GM21737 (cell line): ENCODE results near the gene SCO2.

Experiments
- ATAC-seq: cut with Tn5 transposase; IDR thresholded peaks from one replicate; pipeline ENCODE4 v1.9.1; 2021; ENCODE audit warnings: mild to moderate bottlenecking, moderate library complexity; ENCODE audit not compliant: unreplicated experiment

SCO2 gene

DNA sequence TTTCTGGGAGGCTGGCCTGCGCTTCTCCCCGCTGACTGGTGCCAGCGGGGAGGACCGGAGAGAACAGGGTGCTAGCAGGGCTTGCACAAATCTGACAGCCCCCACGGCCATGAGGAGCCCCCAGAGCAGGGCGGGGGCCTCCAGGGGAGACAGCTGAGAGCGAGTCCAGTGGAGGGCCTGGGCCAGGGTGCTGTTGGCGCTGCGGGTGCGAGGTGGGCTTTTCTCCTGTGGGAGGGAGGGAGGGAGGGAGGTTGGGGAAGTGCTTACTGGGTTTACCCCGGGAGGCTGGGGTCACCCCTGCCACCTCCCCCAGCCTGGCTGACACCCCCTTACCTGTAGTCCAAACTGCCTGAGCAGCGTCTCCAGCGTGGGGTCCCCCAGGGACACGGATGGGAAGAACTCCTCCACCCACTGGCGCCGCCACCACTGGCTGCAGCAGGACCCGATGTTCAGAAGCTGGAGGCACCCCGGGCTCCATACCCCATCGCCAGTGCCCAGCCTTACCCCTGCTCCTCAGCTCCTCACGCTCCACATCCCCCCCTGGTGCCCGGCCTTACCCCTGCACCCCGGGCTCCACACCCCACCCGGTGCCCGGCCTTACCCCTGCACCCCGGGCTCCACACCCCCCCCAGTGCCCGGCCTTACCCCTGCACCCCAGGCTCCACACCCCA is 21.8 kb downstream of the SCO2 start:
- ATAC-seq = no peak

DNA sequence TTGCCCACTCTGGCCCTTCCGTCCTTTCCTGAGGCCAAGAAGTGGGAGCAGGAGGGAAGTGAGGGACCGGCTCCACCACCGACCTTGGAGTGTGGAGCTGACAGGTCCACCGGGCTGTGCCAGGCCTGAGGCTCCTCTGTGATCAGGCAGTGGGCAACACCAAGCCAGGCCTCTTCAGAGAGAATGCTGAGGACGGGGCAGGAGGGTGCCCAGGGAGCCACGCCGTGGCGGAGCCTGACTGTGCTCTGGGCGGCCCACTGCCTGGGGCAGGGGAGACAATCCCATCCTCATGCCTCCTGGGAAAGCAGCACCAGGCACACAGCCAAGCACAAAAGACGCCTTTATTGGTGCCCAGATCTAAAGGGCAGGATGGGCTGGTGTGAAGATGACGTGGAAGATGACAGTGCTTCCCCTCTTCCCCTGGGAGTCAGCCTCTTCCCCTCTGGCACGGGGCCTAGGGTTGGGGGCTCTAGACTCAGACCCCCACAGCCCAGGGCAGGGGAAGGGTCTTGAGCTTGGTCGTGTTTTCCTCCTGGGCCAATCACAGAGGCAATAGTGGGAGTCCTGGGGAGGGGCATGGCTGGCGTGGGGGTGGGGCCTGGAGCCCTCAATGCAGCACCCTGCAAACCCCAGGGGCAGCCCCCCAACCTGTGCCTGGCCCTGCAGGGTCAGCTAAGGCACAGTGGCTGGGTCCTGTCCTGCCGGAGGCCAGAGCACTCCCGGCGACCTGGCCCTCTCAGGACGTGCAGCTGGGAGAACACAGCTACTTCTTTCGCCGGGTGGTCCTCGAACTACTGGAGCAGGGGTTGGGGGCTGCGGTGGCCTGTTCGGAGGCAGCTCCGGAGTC is 22.5 kb downstream of the SCO2 start:
- no peak for ATAC-seq

DNA sequence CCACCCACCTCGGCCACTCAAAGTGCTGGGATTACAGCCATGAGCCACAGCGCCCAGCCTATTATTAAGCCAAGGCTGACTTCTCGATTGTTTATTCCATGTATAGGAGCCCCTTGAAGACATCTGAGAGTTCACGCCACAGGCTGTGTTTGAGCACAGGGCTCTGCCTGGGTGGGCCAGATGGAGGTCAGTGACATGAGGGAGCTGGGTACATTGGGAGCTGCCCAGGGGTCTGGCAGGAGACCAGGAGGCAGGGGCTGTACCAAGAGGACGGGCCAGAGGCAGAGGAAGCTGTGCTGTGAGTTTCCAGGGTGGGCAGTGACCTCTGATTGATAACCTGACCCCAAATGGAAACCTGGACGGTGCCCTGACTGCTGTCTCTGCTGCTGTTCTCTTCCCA is 23.3 kb downstream of the SCO2 start:
- ATAC-seq = no peak

DNA sequence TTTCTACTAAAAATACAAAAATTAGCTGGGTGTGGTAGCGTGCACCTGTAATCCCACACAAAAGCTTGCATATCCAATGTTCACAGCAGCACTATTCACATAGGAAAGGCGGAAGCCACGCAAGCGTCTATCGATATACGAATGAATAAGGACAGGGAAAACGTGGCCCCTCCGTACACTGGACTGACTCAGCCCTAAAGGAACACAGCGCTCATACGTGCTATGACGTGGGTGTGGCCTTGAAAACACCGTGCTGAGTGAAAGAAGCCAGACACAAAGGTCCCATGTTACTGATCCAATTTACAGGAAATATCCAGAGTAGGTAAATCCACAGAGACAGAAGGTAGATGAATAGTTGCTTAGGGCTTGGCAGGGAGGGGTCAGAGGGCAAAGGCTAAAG is 24.9 kb downstream of the SCO2 start:
- no peak for ATAC-seq

GRCh38 chr22:50498322-50498890 is 27.0 kb downstream of the SCO2 start:
- ATAC-seq = no peak

- no peak for ATAC-seq
These were observed 28.3 kb downstream of the SCO2 start for GRCh38 chr22:50497093-50497492.

- no peak for ATAC-seq
These were observed 34.7 kb downstream of the SCO2 start for GRCh38 chr22:50490531-50491308.

- no peak for ATAC-seq
These were observed 35.8 kb downstream of the SCO2 start for GRCh38 chr22:50489363-50490243.

DNA sequence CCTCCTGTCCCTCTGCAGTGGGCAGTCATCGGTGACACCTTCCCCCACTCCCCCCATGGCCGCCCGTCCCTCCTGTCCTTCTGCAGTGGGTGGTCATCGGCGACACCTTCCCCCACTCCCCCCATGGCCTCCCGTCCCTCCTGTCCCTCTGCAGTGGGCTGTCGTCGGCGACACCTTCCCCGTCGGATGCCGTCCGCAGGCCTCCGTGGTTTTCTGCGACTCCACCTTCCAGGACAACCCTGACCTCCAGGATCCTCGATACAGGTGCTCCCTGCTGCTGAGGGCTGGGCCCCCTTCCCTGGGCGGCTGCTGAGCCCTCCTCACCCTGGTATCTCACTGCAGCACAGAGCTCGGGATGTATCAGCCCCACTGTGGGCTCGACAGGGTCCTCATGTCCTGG is 36.5 kb downstream of the SCO2 start:
- no peak for ATAC-seq

DNA sequence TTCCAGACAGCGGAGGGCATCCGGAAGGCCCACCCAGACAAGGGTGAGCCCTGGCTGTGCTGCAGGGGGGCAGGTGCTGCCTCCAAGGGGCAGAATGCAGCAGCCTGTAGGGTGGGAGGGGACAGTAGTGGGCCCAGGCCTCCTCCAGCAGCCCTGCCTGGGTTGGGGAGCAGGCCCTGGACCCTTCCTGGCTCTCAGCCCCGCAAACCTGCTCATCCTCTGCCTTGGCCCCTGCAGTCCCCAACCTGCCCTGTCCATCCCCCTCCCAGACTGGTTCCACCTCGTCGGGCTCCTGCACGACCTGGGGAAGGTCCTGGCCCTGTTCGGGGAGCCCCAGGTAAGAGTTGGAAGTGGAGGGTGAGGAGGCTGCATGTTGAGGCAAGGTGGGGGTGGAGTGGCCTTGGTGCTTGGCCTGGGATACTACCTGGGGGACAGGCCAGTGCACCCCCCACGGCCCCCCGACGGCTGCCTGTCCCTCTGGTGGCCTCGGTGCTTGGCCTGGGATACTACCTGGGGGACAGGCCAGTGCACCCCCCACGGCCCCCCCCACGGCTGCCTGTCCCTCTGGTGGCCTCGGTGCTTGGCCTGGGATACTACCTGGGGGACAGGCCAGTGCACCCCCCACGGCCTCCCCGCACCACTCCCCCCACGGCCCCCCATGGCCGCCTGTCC is 37.3 kb downstream of the SCO2 start:
- no peak for ATAC-seq

DNA sequence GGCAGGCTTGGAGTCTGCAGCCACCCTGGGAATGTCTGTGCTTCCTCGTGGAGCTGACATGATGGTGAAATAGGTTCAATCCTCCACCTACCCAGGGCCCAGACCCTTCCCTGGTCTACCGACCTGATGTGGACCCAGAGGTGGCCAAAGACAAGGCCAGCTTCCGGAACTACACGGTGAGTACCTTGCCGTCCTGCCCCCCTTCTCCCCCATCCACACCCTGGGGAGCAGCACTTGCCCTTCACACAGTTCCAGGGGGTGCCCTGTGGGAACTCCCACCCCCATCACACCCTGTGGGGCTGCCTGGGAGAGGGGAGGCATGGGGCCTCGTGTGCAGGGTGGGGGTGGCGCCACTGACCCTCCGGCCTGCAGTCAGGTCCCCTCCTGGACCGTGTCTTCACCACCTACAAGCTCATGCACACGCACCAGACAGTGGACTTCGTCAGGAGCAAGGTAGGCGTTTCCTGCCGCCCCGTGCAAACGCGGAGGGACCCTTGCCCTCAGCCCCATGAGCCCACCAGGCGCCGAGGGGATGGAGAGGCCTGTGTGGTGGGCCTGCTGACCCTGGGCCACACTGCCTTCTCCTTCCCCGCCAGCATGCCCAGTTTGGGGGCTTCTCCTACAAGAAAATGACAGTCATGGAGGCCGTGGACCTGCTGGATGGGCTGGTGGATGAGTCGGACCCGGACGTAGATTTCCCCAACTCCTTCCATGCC is 38.0 kb downstream of the SCO2 start:
- ATAC-seq = no peak

DNA sequence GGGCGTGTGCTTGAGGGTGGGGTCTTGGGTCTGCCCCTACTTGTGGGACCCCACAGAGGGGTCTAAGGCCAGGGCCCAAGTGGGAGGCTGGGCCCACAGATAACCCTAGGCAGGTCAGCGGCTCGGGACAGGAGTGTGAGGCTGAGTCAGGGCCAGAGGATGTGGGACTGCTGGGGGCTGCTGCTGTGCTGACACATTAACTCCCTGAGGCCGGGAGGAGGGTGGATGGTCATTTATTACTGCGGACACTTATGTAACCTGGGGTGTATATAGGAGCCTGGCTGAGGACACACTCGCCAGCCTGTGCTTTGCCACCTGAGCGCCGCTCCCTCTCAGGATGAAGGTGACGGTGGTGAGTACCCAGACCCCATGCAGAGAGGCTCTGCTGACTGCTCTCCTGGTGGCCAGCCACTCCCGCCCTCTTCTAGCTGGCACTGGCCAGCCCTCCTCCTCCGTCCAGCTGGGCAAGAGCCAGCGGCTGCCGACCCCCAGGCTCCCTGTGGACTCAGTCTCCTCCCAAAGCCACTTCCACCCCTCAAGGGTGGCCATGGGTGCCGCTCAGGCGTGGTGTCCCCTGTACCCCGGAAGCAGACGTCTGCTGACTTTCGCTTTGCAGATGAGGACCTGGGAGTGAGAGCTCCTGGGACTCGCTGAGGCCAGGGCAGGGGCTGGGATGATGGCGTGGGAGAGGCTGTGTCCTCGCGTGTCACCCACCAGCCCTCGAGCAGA is 38.7 kb downstream of the SCO2 start, which contains the start of gene MIOX:
Gene MIOX (plus strand): TSS at position 299 of the 729 bp plus-strand sequence. CDS start 39 bp downstream, at position 338.
- ATAC-seq = no peak

- no peak for ATAC-seq
These were observed 39.9 kb downstream of the SCO2 start for GRCh38 chr22:50485221-50486131.

DNA sequence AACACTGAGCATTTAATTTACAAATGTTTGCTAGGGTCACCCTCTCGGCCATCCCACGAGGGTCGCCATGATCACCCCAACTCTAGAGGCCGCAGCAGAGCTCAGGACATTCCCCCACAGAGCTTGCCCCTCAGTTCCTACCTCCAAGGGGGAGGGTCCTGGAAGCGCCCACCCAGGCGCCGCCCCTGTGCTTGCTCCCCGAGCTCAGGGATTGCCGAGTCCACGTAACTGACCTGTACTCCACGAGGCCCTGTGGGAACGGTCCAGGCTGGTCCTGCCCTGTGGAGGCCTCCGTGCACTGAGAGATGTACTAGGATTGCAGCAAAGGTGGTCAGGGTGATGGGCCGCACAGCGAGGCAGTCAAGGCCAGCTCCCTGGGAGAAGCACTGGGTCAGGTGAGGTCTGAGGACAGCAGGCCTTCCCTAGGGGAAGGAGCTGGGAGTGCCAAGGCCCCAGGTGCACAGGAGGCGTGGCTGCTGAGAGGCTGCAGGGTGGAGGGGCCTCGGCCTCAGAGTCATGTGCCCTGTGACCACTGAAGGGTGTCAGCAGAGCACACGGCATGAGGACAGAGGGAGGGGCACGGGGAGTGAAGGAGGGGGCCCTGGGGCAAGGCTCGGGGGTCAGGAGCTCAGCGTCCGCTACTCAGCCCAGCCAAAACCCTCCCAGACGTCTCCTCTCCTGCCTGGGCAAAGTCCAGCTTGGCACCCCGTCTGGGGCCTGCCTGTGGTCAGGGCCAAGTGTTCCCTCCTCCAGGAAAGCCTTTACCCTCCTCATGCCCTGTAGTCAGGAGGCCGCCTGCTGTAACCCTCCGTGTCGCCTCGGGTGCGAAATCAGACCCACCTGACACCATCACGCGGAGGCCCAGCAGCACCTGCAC is 41.2 kb downstream of the SCO2 start:
- no peak for ATAC-seq

DNA sequence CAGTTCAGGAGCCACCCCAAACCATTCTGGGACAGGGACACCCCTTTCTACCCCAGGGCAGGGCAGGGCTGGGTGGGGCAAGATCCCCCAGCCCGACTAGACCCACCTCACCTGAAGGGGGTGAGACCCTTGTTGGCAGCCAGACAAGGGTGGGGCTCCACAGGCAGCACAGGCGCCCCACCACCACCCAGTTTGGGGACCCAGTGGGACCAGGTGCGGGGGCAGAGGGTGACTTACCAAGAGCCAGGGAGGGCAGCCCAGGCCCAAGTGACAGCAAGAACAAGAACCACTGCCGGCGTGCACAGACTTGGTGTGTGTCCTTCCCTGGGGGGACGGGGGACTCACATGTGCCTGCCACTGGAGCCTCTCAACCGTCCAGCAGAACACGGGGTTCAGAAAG is 41.8 kb downstream of the SCO2 start:
- ATAC-seq = no peak

- no peak for ATAC-seq
These were observed 42.3 kb downstream of the SCO2 start for GRCh38 chr22:50483106-50483505.
